ENCODE measurements around the gene POLR1A. TPM values are rescaled to one million over a fixed set of nuclear protein-coding genes. Genes with fewer than 3 reads are reported as not detected.
A peak's percentile ranks its signal among the peaks of the same experiment; 100 is the strongest.

The POLR1A gene
- total and polyA plus RNA-seq, 10 donors: 1.8 to 39.0 (median 20.1) TPM

- WGBS, 5 donors: 52 to 88% (median 71%) methylated on average over 2 of the region's 2 CpGs
- Histone ChIP-seq H3K9me3 (no peaks in the 10 kb centered on the region), H3K27me3 (replicated peaks in 1 of 7) (no peaks in the 10 kb centered on the region), H3K4me1 (peaks cover 0 to 8% (median 0%) of the 10 kb centered on the region in 6 donors), H3K27ac (no peak overlapping the region), H3K36me3 (no peaks in the 10 kb centered on the region), H3K4me3 (no peak overlapping the region)
- peak; percentile 24 for DNase-seq
- intact Hi-C loops (cut with DNase I; ENCODE audit: low total_unique reads): no loop called here
- no peak for TF ChIP-seq CTCF (IDR thresholded peaks at IDR 0.05 in 8 of 11, conservative IDR thresholded peaks at IDR 0.05 in 3 of 11)
- TF ChIP-seq POLR2AphosphoS5 (IDR thresholded peaks at IDR 0.05): no peak
- TF ChIP-seq POLR2A (IDR thresholded peaks at IDR 0.05): no peak
These were observed 120.9 kb downstream of the POLR1A start for GRCh38 chr2:85984788-85985187.

- TF ChIP-seq POLR2AphosphoS5 (IDR thresholded peaks at IDR 0.05) (no peak), CTCF (IDR thresholded peaks at IDR 0.05 in 8 of 11, conservative IDR thresholded peaks at IDR 0.05 in 3 of 11) (no peak), POLR2A (IDR thresholded peaks at IDR 0.05) (no peak)
- no peak for DNase-seq
- H3K36me3 ChIP-seq: no peaks in the 10 kb centered on the region
- intact Hi-C loops (cut with DNase I; ENCODE audit: low total_unique reads): no loop called here
- 92 to 97% (median 93%) methylated on average over 6 of the region's 6 CpGs for WGBS, 5 donors
- H3K27me3 ChIP-seq (replicated peaks in 1 of 7): no peaks in the 10 kb centered on the region
- H3K4me3 ChIP-seq: no peak overlapping the region
- no peak overlapping the region for H3K27ac ChIP-seq
- peaks cover 0 to 15% (median 7%) of the 10 kb centered on the region in 6 donors for H3K4me1 ChIP-seq
- H3K9me3 ChIP-seq: no peaks in the 10 kb centered on the region
These were observed 121.9 kb downstream of the POLR1A start for GRCh38 chr2:85983766-85984165.

- H3K4me1 ChIP-seq: peaks cover 0 to 12% (median 6%) of the 10 kb centered on the region in 6 donors
- H3K27ac ChIP-seq: no peak overlapping the region
- H3K9me3 ChIP-seq: no peaks in the 10 kb centered on the region
- no peak overlapping the region for H3K4me3 ChIP-seq
- no peaks in the 10 kb centered on the region for H3K36me3 ChIP-seq
- intact Hi-C loops (cut with DNase I; ENCODE audit: low total_unique reads): no loop called here
- no peaks in the 10 kb centered on the region for H3K27me3 ChIP-seq (replicated peaks in 1 of 7)
- 85 to 91% (median 88%) methylated on average over 12 of the region's 12 CpGs for WGBS, 5 donors
- TF ChIP-seq POLR2AphosphoS5 (IDR thresholded peaks at IDR 0.05) (no peak), CTCF (IDR thresholded peaks at IDR 0.05 in 8 of 11, conservative IDR thresholded peaks at IDR 0.05 in 3 of 11) (no peak), POLR2A (IDR thresholded peaks at IDR 0.05) (no peak)
- peak; percentile 39 for DNase-seq
These were observed 124.0 kb downstream of the POLR1A start for GRCh38 chr2:85981579-85982247.

- WGBS, 5 donors: 44 to 78% (median 69%) methylated on average over 3 of the region's 3 CpGs
- peak; percentile 14 for DNase-seq
- Histone ChIP-seq H3K4me3 (no peak overlapping the region), H3K36me3 (no peaks in the 10 kb centered on the region), H3K9me3 (no peaks in the 10 kb centered on the region), H3K27me3 (replicated peaks in 1 of 7) (no peaks in the 10 kb centered on the region), H3K27ac (no peak overlapping the region), H3K4me1 (peaks cover 0 to 12% (median 6%) of the 10 kb centered on the region in 6 donors)
- no peak for TF ChIP-seq CTCF (IDR thresholded peaks at IDR 0.05 in 8 of 11, conservative IDR thresholded peaks at IDR 0.05 in 3 of 11)
- TF ChIP-seq POLR2A (IDR thresholded peaks at IDR 0.05): no peak
- no peak for TF ChIP-seq POLR2AphosphoS5 (IDR thresholded peaks at IDR 0.05)
- intact Hi-C loops (cut with DNase I; ENCODE audit: low total_unique reads): no loop called here
These were observed 126.6 kb downstream of the POLR1A start for GRCh38 chr2:85978883-85979780.
